Eye (tissue), 1 donor: ENCODE measurements around the gene NAV2.
"Not testable (repeated sequence)": the region's sequence is repeated elsewhere in the genome, so short reads cannot be mapped to it uniquely, and the experiment has no call there.

Experiments used
- DNase-seq: peaks from one replicate; pipeline ENCODE4 v3.0.0-alpha.2; 2015

Gene NAV2

GRCh38 chr11:20105427-20105826, 392.8 kb downstream of the NAV2 start:
- DNase-seq, result no peak

GRCh38 chr11:20109731-20110445, 397.3 kb downstream of the NAV2 start:
- DNase-seq, result no peak

- peak; percentile 53 for DNase-seq
Observed at GRCh38 chr11:20110908-20111669, 398.5 kb downstream of the NAV2 start.

- DNase-seq, result no peak
Observed at GRCh38 chr11:20111871-20112270, 399.2 kb downstream of the NAV2 start.

- DNase-seq, result no peak
Observed at GRCh38 chr11:20112291-20113148, 399.9 kb downstream of the NAV2 start.

- no peak for DNase-seq
Observed at GRCh38 chr11:20113149-20113438, 400.5 kb downstream of the NAV2 start.

GRCh38 chr11:20114588-20114987, 402.0 kb downstream of the NAV2 start:
- no peak for DNase-seq

GRCh38 chr11:20116825-20117224, 404.2 kb downstream of the NAV2 start:
- DNase-seq, result no peak

- no peak for DNase-seq
Observed at GRCh38 chr11:20117291-20117690, 404.7 kb downstream of the NAV2 start.

- DNase-seq, result no peak
Observed at GRCh38 chr11:20118209-20118608, 405.6 kb downstream of the NAV2 start.

- no peak for DNase-seq
Observed at GRCh38 chr11:20119315-20119714, 406.7 kb downstream of the NAV2 start.

- DNase-seq, result no peak
Observed at GRCh38 chr11:20120134-20120925, 407.7 kb downstream of the NAV2 start.

GRCh38 chr11:20122131-20122530, 409.5 kb downstream of the NAV2 start:
- DNase-seq, result no peak

- no peak for DNase-seq
Observed at GRCh38 chr11:20125927-20126326, 413.3 kb downstream of the NAV2 start.

GRCh38 chr11:20126724-20127123, 414.1 kb downstream of the NAV2 start:
- DNase-seq, result no peak

GRCh38 chr11:20127671-20128527, 415.3 kb downstream of the NAV2 start:
- peak; percentile 90 for DNase-seq

- not testable (repeated sequence) for DNase-seq
Observed at GRCh38 chr11:20128528-20128825, 415.8 kb downstream of the NAV2 start.

GRCh38 chr11:20129665-20130064, 417.0 kb downstream of the NAV2 start:
- DNase-seq, result no peak

GRCh38 chr11:20131788-20132666, 419.4 kb downstream of the NAV2 start:
- DNase-seq, result peak; percentile 88

GRCh38 chr11:20132667-20133039, 420.0 kb downstream of the NAV2 start:
- DNase-seq, result no peak
